Measurements from ENCODE around the gene MRPL12.

- TF ChIP-seq EZH2 (IDR thresholded peaks at IDR 0.05; ENCODE audit: borderline replicate concordance, low read depth, low read length, severe bottlenecking): no peak
- TF ChIP-seq CTCF (IDR thresholded peaks at IDR 0.05; ENCODE audit: borderline replicate concordance, extremely low read depth, low read length, poor library complexity, severe bottlenecking): no peak
Measured at GRCh38 chr17:81723651-81724209, 20.6 kb downstream of the MRPL12 start.
